HG02763 (cell line): ENCODE data around the gene KCNJ15.

Experiments used
- ATAC-seq: cut with Tn5 transposase; IDR thresholded peaks from one replicate; pipeline ENCODE4 v1.9.1; 2021; ENCODE audit warnings: mild to moderate bottlenecking, moderate library complexity; ENCODE audit not compliant: unreplicated experiment

The KCNJ15 gene

GRCh38 chr21:38267136-38267755 lies 10.5 kb downstream of the KCNJ15 start:
- no peak for ATAC-seq

DNA sequence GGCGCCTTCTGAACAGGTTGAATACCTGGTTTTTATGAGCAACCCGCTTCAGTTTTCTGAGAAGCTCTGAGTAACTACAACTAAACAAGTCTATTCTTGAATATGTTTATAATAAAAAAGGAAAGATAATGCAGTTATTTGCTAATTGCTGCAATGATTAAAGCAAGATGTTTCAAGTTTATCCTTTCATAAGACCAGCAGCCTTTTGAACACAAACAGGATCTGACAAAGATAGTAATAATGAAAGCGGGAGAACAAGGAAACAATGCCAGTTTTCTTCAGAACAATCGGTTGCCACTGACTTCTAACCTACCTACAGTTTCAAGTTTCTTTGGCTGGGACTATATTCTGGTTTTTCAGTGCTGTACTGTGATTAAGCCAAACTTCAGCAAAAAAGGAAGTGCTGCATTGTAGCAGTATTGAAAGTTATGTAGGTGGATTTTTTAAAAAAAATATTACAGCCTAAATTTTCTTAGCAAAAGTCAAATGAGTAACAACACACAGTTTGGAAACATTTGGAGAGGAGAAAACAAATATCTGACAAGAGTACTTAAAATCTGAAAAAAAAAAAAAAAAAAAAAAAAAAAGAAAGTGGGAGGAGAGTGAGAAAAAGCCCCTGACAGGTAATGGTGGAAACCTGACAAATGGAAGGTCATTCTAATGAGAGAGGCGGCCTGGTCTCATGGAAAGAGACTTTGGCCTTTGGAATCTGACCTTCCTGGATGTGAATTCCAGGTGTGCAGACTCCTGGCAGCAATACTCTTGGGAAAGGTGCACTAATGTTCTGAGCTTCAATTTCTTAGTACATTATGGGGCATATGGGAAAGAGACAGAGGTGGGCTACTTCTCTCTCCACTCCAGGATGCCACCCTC lies 11.4 kb downstream of the KCNJ15 start:
- ATAC-seq, result no peak

DNA sequence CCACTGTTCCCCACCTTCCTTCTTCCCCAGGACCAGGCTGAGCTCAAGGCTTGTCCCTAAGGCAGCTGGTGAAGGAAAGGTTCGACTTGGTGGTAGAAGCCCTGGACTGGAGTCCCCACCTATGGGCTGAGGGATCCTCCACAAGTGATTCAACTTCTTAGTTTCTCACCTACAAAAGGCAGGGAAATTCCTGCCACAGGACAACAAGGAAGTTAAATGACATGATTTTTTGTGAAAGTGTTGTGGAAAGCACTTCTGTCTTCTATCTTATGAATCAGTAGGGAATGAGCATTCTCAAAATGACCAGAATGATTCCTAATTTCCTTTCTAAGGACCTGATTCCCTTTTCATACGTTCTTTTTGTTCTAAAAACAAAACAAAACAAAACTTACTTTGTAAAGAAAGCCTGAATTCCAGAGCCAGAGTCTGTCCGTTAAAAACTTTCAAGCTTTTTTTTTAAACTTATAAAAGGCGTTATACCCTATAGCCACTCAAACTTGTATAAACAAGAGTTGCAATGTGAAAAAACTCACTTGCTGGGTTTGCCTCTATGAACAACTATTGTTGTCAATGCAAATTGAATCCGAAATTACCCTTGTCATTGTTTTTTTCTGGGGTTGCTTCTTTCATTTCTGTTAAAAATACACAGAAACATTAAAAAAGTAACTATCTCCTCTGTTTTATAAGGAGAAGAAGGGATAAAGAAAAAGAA lies 12.2 kb downstream of the KCNJ15 start:
- ATAC-seq, result peak; percentile 34

DNA sequence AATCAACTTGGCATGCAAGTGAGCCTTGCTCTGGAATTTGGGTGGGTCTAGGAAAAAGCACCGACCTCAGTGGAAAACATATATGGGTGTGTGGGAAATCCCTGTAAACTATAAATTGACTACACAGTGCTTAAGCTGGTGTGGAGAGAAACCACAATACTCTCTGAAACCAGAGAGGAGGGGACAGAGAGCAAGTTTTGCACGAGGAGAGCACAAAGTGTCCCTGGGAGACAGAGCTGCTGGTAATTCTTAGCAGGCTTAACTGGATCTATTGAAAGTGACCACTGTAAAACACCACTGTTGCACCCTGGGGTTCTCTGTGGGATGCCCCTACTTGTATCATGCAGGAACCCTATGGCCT lies 12.8 kb downstream of the KCNJ15 start:
- ATAC-seq, result peak; percentile 84

- no peak for ATAC-seq
Measured at GRCh38 chr21:38272215-38272614, 15.4 kb downstream of the KCNJ15 start.

DNA sequence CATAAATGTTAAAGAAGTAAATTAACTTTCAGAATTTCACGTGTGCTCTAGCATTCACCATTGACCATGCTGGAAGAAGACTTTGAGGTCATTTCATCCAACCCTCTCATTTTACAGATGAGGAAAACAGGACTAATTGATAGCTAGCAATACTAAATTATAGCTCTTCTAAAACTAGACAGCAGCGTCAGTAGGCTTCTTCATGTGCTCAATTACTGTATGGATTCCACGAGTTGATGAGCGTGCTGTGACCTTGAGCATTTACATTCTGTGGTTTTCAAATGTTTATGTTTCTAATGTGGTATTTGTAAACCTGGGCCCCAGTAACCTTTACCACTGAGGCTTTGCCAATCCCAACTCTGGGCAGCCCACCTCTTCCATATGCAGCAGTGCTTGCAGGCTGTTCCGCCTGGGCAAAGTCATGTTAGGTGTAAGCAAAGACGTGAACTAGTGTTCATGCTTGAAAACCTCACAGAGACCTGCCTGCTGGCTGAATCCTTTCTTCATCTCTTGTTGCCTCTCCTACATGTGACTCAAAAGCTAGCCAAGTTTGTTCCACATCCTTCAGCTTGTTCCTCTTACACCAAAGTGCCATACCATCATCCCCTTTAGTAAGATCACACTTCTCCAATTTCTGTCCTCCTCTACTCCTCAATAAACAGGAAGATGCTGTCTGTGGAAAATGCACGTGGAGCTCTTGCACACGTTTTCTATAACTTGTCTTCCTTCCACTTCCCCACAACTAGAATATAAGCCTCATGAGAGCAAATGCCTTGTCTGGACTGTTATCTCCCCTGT lies 17.2 kb downstream of the KCNJ15 start:
- no peak for ATAC-seq

DNA sequence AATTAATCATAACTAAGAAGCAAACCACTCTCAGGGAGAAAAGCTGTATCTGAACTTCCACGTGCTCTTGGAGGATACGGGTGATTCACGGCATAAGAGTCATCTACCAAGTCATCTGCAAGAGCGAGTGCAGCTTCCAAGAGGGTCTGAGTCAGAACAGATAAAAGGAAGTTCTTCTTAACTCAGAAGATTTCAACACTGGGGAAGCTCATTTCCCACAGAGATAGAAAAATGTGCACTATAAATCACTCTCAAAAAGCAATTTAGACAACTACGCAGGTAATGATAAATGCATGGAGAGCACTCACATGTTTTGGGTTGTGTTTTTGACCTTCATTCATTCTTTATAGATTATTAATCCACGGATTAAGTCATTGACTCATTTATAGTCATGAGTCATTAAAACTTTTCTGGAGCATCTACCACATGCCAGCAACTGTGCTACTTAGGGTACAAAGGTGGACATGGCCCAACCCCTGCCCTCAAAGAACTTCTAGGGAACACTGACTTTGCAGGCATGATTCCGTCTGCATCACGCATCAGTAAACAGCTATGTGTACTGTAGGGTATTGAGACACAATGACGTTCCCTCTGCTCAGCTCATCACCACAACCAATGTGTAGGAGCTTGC lies 20.8 kb downstream of the KCNJ15 start:
- ATAC-seq, result no peak

DNA sequence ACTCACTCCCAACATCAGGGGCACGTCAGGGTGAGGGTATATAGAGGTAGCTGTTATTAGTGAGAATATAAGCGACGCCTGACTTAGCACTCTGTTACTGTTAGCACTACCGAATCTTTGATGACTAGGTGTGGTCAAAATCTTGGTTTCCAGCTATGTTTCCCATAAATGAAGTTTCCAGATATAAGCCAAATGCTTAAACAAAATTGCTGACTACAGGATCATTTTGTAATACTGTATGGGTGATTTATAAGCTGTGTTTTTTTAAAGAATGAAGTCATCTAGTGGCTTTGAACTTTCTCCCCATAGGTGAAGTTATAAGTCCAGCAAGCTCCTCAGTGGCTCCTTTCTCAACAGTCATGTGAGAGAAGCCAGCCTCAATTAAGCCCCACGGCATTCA lies 23.7 kb downstream of the KCNJ15 start:
- ATAC-seq, result no peak

GRCh38 chr21:38280867-38281266 lies 24.1 kb downstream of the KCNJ15 start:
- no peak for ATAC-seq

DNA sequence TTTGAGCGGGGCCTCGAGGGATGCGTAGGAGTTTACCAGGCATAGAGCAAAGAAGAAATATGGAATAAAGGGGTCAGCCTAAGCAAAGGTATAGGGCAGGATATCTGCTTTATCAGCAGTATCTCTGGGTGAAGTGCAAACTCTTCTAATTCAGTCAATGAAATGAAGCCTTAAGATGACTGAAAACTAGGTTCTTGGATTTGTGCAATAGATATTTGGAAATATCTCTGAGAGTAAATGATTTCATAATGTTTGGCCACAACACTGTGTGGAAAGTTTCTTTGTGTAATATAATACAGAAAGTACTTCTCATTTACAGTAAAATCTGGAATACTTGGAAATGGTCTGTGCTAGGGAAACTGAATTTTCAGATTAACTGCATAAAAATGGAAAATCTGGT lies 26.1 kb downstream of the KCNJ15 start:
- no peak for ATAC-seq

- ATAC-seq, result no peak
Measured at GRCh38 chr21:38284216-38284615, 27.4 kb downstream of the KCNJ15 start.

- ATAC-seq, result no peak
Measured at GRCh38 chr21:38286739-38287471, 30.1 kb downstream of the KCNJ15 start.

- ATAC-seq, result no peak
Measured at GRCh38 chr21:38287476-38287875, 30.7 kb downstream of the KCNJ15 start.

- ATAC-seq, result no peak
Measured at GRCh38 chr21:38289705-38290485, 33.1 kb downstream of the KCNJ15 start.

GRCh38 chr21:38290809-38291208 lies 34.0 kb downstream of the KCNJ15 start:
- ATAC-seq, result no peak

GRCh38 chr21:38291874-38292273 lies 35.1 kb downstream of the KCNJ15 start:
- ATAC-seq, result no peak

GRCh38 chr21:38293113-38293512 lies 36.3 kb downstream of the KCNJ15 start:
- ATAC-seq, result no peak

DNA sequence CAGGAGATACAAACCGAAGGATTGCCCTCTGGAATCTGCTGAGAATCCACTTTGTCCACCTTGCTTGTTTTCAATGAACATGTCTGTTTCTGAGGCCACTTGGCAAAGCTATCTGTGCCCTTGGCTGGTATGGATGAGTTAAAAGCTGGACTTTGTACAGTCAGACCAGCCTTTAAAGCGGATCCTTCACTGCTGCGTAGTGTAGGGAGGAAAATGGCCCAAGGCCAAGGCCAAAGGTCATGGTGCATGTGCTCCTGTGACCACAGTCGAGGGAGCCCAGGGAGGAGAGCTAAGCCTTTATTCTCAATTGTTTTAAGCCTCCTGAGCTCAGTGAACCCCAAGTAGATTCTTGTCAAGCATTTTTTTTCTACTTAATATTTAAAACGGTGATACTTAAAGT lies 37.0 kb downstream of the KCNJ15 start:
- ATAC-seq, result no peak

DNA sequence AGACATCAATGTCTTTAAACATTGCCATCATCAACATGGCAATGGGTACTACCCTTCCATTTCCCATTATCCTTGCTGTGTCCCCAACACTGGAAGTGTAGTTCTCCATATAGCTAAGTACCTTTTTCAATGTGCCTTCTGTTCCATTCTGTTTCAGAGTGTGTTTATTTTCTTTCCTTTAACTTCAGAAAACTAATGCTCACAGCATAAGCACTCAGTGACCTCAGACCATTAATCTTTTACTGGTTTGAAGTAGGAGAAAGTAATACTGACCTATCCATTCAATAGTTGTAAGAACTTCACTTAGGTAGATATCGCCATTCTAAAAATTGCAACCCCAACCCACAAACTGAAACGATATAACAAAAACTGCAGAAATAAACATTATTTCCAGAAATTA lies 37.8 kb downstream of the KCNJ15 start:
- no peak for ATAC-seq
